HG02642 (cell line): Measurements from ENCODE around the gene STK32C.

Experiments used
- ATAC-seq: cut with Tn5 transposase; IDR thresholded peaks from one replicate; pipeline ENCODE4 v1.9.1; 2021; ENCODE audit warnings: mild to moderate bottlenecking; ENCODE audit not compliant: unreplicated experiment, poor library complexity

STK32C gene

GRCh38 chr10:132289439-132289838 lies 18.3 kb downstream of the STK32C start:
- ATAC-seq = no peak

- ATAC-seq = no peak
Measured at GRCh38 chr10:132283604-132284382, 24.0 kb downstream of the STK32C start.

GRCh38 chr10:132282667-132283603 lies 24.8 kb downstream of the STK32C start:
- ATAC-seq = no peak

GRCh38 chr10:132281915-132282666 lies 25.7 kb downstream of the STK32C start:
- ATAC-seq = no peak

GRCh38 chr10:132280646-132281074 lies 27.1 kb downstream of the STK32C start:
- ATAC-seq = no peak

- no peak for ATAC-seq
Measured at GRCh38 chr10:132279873-132280645, 27.7 kb downstream of the STK32C start.

- no peak for ATAC-seq
Measured at GRCh38 chr10:132277311-132277741, 30.4 kb downstream of the STK32C start.

- no peak for ATAC-seq
Measured at GRCh38 chr10:132276706-132277105, 31.0 kb downstream of the STK32C start.

GRCh38 chr10:132276179-132276675 lies 31.5 kb downstream of the STK32C start:
- no peak for ATAC-seq

GRCh38 chr10:132275426-132276178 lies 32.1 kb downstream of the STK32C start:
- ATAC-seq = no peak

- ATAC-seq = no peak
Measured at GRCh38 chr10:132274986-132275385, 32.8 kb downstream of the STK32C start.

GRCh38 chr10:132274581-132274980 lies 33.2 kb downstream of the STK32C start:
- ATAC-seq = no peak

GRCh38 chr10:132273966-132274365 lies 33.8 kb downstream of the STK32C start:
- ATAC-seq = no peak

- ATAC-seq = no peak
Measured at GRCh38 chr10:132273304-132273944, 34.3 kb downstream of the STK32C start.

GRCh38 chr10:132272231-132272971 lies 35.3 kb downstream of the STK32C start:
- ATAC-seq = no peak

- no peak for ATAC-seq
Measured at GRCh38 chr10:132271458-132272230, 36.1 kb downstream of the STK32C start.
